Measurements from ENCODE around the gene PAK2. TPM values are rescaled to one million over a fixed set of nuclear protein-coding genes. Genes with fewer than 3 reads are reported as not detected.
A peak's percentile ranks its signal among the peaks of the same experiment; 100 is the strongest.

Gene PAK2
- polyA plus RNA-seq, 4 donors = 22.9 to 41.9 (median 24.5) TPM

DNA sequence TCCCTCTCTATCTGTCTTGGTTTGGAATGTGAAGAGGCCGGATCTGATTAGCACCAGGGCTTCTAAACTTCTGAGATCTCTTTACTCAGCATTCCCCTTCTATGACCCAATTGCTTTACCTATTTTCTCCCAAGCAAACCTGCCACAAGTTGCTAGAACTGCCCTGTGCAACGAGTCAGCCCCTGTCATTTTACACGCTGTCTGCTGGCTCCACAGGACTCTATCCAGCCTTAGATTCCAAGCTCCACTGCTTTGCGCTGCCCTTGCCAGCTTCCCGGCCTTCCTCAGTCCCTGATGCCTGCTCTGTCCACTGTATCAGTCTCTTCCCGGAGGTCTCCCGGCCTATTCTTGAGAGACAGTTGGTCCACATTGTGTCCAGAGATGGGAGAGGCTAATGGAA is 39.9 kb upstream of the PAK2 start:
- DNase-seq = no peak
- H3K4me3 ChIP-seq (ENCODE audit: low read depth in 1 of 3, low read length in 3 of 3) = no peak overlapping the region
- no peaks in the 10 kb centered on the region for H3K36me3 ChIP-seq (ENCODE audit: control insufficient read depth in 3 of 3, insufficient read depth in 2 of 3, low read depth in 1 of 3, low read length in 3 of 3)
- H3K9me3 ChIP-seq (ENCODE audit: control insufficient read depth in 2 of 2, insufficient read depth in 1 of 2, low read depth in 1 of 2, low read length in 1 of 2) = no peaks in the 10 kb centered on the region
- 87 to 89% (median 88%) methylated on average over 7 of the region's 7 CpGs for WGBS, 3 donors
- no peak overlapping the region for H3K27ac ChIP-seq (ENCODE audit: low read depth in 1 of 3, low read length in 2 of 3)
- FAIRE-seq = no peak
- no peaks in the 10 kb centered on the region for H3K4me1 ChIP-seq (ENCODE audit: control insufficient read depth in 3 of 3, insufficient read depth in 2 of 3, low read depth in 1 of 3, low read length in 2 of 3)
- no peaks in the 10 kb centered on the region for H3K27me3 ChIP-seq (ENCODE audit: control insufficient read depth in 3 of 3, insufficient read depth in 3 of 3, low read length in 3 of 3)

DNA sequence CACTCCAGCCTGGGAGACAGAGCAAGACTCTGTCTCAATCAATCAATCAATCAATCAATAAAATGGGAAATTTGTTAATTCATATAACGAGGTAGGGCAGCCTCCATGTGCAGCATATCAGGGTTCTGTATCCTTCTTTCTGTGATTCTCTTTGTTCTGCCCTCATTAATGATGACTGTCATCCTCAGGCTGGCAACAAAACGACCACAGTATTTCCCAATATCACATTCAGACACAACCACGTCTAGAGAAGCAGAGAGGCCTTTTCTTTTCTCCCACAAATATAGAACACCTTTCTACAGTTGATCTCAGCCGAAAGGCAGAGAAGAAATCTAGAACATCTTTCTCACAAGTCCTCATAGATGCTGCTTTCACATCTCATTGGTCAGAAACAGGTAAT is 38.9 kb upstream of the PAK2 start:
- peaks cover 0 to under 1% (median 0%) of the 10 kb centered on the region in 3 donors for H3K4me1 ChIP-seq (ENCODE audit: control insufficient read depth in 3 of 3, insufficient read depth in 2 of 3, low read depth in 1 of 3, low read length in 2 of 3)
- 72 to 86% (median 80%) methylated on average over 4 of the region's 4 CpGs for WGBS, 3 donors
- H3K9me3 ChIP-seq (ENCODE audit: control insufficient read depth in 2 of 2, insufficient read depth in 1 of 2, low read depth in 1 of 2, low read length in 1 of 2) = no peaks in the 10 kb centered on the region
- no peak overlapping the region for H3K27ac ChIP-seq (ENCODE audit: low read depth in 1 of 3, low read length in 2 of 3)
- FAIRE-seq = no peak
- H3K36me3 ChIP-seq (ENCODE audit: control insufficient read depth in 3 of 3, insufficient read depth in 2 of 3, low read depth in 1 of 3, low read length in 3 of 3) = no peaks in the 10 kb centered on the region
- H3K4me3 ChIP-seq (ENCODE audit: low read depth in 1 of 3, low read length in 3 of 3) = no peak overlapping the region
- no peak for DNase-seq
- H3K27me3 ChIP-seq (ENCODE audit: control insufficient read depth in 3 of 3, insufficient read depth in 3 of 3, low read length in 3 of 3) = no peaks in the 10 kb centered on the region

DNA sequence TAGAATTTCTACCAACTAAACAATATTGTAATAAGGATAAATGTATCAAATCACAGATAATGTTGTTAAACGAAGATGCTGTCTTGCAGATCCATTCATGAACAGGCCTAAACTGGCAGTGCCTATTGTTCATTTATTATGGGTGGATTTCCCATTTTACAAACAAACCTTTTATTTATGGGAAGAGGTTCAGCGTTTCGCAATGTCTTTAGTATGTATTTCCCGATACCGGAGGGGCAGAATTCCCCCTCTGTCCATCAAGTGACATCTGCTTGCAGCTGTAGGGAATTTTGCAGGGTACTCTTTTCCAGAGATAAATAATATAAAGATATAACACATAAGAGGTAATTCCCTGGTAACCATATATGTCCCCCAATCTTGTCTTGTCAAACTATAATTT is 33.3 kb upstream of the PAK2 start:
- 41 to 66% (median 62%) methylated on average over 5 of the region's 5 CpGs for WGBS, 3 donors
- FAIRE-seq = no peak
- H3K27ac ChIP-seq (ENCODE audit: low read depth in 1 of 3, low read length in 2 of 3) = no peak overlapping the region

DNA sequence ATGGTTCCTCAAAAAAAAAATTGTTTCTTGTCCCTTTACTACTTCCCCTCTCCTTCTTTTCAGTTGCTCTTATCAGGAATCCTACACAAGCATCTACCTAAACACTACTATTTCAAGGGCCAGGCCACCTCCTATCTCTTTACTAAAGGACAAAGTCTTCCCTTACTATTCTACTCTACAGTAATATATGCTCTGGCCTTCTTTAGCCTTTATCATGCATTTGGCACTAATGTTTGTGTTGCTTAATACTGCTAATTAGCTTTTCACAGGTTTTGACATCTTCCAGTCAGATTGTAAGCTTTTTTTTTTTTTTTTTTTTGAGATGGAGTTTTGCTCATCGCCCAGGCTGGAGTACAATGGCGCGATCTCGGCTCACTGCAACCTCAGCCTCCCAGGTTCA is 32.9 kb upstream of the PAK2 start:
- Histone ChIP-seq H3K36me3 (ENCODE audit: control insufficient read depth in 3 of 3, insufficient read depth in 2 of 3, low read depth in 1 of 3, low read length in 3 of 3) (no peaks in the 10 kb centered on the region), H3K9me3 (ENCODE audit: control insufficient read depth in 2 of 2, insufficient read depth in 1 of 2, low read depth in 1 of 2, low read length in 1 of 2) (no peaks in the 10 kb centered on the region), H3K27me3 (ENCODE audit: control insufficient read depth in 3 of 3, insufficient read depth in 3 of 3, low read length in 3 of 3) (no peaks in the 10 kb centered on the region), H3K27ac (ENCODE audit: low read depth in 1 of 3, low read length in 2 of 3) (no peak overlapping the region), H3K4me1 (ENCODE audit: control insufficient read depth in 3 of 3, insufficient read depth in 2 of 3, low read depth in 1 of 3, low read length in 2 of 3) (peaks cover 0 to 9% (median 0%) of the 10 kb centered on the region in 3 donors), H3K4me3 (ENCODE audit: low read depth in 1 of 3, low read length in 3 of 3) (no peak overlapping the region)
- DNase-seq (peak; percentile 39 to 57), FAIRE-seq (no peak)
- 96 to 100% (median 98%) methylated on average over 4 of the region's 4 CpGs for WGBS, 3 donors

More for the DNA sequence above, 33.3 kb upstream of the PAK2 start:
- Histone ChIP-seq H3K36me3 (ENCODE audit: control insufficient read depth in 3 of 3, insufficient read depth in 2 of 3, low read depth in 1 of 3, low read length in 3 of 3) (no peaks in the 10 kb centered on the region), H3K4me3 (ENCODE audit: low read depth in 1 of 3, low read length in 3 of 3) (no peak overlapping the region), H3K27me3 (ENCODE audit: control insufficient read depth in 3 of 3, insufficient read depth in 3 of 3, low read length in 3 of 3) (no peaks in the 10 kb centered on the region), H3K4me1 (ENCODE audit: control insufficient read depth in 3 of 3, insufficient read depth in 2 of 3, low read depth in 1 of 3, low read length in 2 of 3) (peaks cover 0 to 6% (median 0%) of the 10 kb centered on the region in 3 donors), H3K9me3 (ENCODE audit: control insufficient read depth in 2 of 2, insufficient read depth in 1 of 2, low read depth in 1 of 2, low read length in 1 of 2) (no peaks in the 10 kb centered on the region)
- DNase-seq = no peak

DNA sequence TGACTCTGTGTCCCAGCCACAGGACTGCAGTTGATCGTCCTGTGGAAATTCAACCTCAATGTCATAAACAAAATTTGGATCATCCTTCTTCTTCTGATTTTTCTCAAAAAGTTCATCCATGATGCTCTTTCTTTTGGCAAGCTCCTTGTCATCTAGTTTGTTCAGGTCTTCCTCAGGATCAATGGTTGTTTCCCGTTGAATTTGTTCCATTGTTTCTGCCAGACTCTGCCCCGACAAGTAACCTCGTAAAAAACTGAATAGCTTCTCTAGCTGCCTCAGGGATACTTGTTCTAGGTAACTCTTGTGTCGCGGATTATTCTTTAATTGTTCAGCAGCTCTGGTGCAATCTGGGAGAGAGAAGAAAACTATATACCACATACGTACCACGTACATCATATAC is 32.1 kb upstream of the PAK2 start:
- Histone ChIP-seq H3K36me3 (ENCODE audit: control insufficient read depth in 3 of 3, insufficient read depth in 2 of 3, low read depth in 1 of 3, low read length in 3 of 3) (no peaks in the 10 kb centered on the region), H3K27ac (ENCODE audit: low read depth in 1 of 3, low read length in 2 of 3) (no peak overlapping the region), H3K9me3 (ENCODE audit: control insufficient read depth in 2 of 2, insufficient read depth in 1 of 2, low read depth in 1 of 2, low read length in 1 of 2) (no peaks in the 10 kb centered on the region), H3K27me3 (ENCODE audit: control insufficient read depth in 3 of 3, insufficient read depth in 3 of 3, low read length in 3 of 3) (no peaks in the 10 kb centered on the region), H3K4me3 (ENCODE audit: low read depth in 1 of 3, low read length in 3 of 3) (no peak overlapping the region), H3K4me1 (ENCODE audit: control insufficient read depth in 3 of 3, insufficient read depth in 2 of 3, low read depth in 1 of 3, low read length in 2 of 3) (peaks cover 0 to 9% (median 0%) of the 10 kb centered on the region in 3 donors)
- 91 to 93% (median 92%) methylated on average over 8 of the region's 8 CpGs for WGBS, 3 donors
- no peak for DNase-seq
- FAIRE-seq = no peak

DNA sequence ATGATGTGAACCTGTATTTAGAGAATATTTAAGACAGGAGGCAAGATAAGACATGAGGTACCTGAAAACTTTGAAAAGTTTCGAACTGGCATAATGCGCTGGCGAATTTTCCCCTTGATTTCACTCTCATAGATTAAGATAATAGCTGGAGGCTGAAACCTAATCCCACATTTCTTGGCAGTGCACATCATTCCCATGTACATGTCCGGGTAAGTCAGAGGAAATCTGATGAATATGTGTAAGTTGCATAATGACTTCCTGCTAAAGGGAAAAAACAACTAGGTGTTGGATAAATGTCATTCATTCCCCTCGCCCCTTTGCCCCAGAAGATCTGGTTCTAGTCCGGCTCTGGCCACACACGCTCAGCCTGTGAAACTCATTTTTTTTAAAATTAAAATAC is 31.2 kb upstream of the PAK2 start:
- H3K27ac ChIP-seq (ENCODE audit: low read depth in 1 of 3, low read length in 2 of 3) = no peak overlapping the region
- no peak for FAIRE-seq
- H3K9me3 ChIP-seq (ENCODE audit: control insufficient read depth in 2 of 2, insufficient read depth in 1 of 2, low read depth in 1 of 2, low read length in 1 of 2) = no peaks in the 10 kb centered on the region
- no peak for DNase-seq
- H3K27me3 ChIP-seq (ENCODE audit: control insufficient read depth in 3 of 3, insufficient read depth in 3 of 3, low read length in 3 of 3) = no peaks in the 10 kb centered on the region
- no peak overlapping the region for H3K4me3 ChIP-seq (ENCODE audit: low read depth in 1 of 3, low read length in 3 of 3)
- no peaks in the 10 kb centered on the region for H3K36me3 ChIP-seq (ENCODE audit: control insufficient read depth in 3 of 3, insufficient read depth in 2 of 3, low read depth in 1 of 3, low read length in 3 of 3)
- 85 to 86% (median 85%) methylated on average over 7 of the region's 7 CpGs for WGBS, 3 donors
- peaks cover 0 to 9% (median under 1%) of the 10 kb centered on the region in 3 donors for H3K4me1 ChIP-seq (ENCODE audit: control insufficient read depth in 3 of 3, insufficient read depth in 2 of 3, low read depth in 1 of 3, low read length in 2 of 3)

DNA sequence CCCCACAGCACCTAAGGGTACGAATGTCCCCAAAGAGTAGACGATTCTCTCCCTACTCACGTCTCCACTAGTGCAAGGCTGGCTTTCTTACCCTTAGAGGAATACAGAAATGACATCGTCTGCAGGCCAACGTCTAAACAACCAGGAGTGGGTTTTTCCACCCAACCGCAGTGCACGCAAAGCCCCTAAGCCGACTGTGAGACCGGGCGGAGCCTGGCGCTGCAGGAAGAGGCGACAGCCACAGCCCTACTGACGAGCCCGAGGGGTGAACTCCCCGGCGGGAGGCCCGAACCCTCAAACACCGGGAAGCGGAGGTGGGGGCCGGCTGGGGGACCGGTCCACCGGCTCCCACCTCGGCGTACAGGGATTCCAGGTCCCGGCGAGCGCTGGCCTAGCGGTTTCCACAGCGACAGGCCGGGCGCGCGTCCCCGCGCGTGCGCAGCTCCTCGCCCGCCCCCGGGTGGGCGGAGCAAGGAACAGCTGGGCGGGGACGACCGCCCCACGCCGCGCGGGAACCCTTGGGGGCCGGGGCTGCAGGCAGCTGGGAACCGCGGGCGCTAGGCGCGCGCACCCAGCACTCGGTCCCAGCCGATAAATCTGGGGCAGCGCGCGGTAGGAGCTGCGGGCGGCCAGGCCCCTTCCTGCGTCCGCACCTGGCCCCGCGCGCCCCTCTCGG is 27.7 kb upstream of the PAK2 start, which contains the start of the genes CEP19 and PIGX:
TSS of gene CEP19 (minus strand) at position 413 of the 676 bp plus-strand sequence. CDS start 3,593 bp downstream, outside the sequence.
TSS of gene PIGX (plus strand) at position 540 of the 676 bp plus-strand sequence.
- no peak for FAIRE-seq
- WGBS, 3 donors = 0 to 1% (median 0%) methylated on average over 53 to 68 of the region's 68 CpGs

DNA sequence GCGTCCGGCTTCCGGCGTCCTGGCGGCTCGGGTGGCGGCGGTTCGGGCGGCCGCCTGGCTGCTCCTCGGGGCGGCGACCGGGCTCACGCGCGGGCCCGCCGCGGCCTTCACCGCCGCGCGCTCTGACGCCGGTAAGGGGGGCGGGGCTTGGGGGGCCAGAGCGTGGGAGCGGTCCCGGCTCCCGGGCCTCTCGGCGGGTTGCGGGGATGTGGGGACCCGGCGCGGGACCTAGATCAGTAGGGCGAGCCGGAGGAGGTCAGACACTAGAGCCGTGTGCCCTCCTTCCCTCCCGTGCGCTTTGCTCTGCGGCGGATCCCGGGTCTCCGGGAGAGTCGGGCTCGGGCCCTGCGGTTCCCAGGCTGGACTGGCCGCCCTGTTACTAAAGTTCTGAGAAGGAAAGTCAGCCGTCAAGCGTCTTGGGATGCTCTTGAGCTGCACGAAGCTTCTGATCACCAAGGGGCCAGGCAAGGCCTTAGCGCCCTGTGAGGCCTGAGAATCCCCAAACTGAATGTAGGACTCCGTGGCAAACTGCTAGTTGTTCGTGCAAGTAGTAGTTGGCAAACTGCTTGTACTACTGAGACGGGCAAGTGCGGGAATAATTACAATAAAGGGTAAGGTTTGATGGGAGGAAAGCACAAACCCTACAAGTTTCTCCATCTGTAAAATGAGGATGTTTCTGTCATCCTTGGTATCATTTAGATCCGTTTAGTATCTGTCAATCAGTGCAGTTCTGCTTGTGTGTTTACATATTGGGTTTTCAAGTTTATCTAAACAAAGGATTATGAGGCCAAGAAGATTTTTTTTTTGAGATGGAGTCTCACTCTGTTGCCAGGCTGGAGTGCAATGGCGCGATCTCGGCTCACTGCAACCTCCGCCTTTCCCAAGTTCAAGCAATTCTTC is 26.9 kb upstream of the PAK2 start:
- Histone ChIP-seq H3K9me3 (ENCODE audit: control insufficient read depth in 2 of 2, insufficient read depth in 1 of 2, low read depth in 1 of 2, low read length in 1 of 2) (no peaks in the 10 kb centered on the region), H3K4me1 (ENCODE audit: control insufficient read depth in 3 of 3, insufficient read depth in 2 of 3, low read depth in 1 of 3, low read length in 2 of 3) (peaks cover 0 to 6% (median 3%) of the 10 kb centered on the region in 3 donors), H3K36me3 (ENCODE audit: control insufficient read depth in 3 of 3, insufficient read depth in 2 of 3, low read depth in 1 of 3, low read length in 3 of 3) (peaks cover 0 to 2% (median 0%) of the 10 kb centered on the region in 3 donors), H3K4me3 (ENCODE audit: low read depth in 1 of 3, low read length in 3 of 3) (peak overlapping the region; percentile 63 to 93 (median 64)), H3K27ac (ENCODE audit: low read depth in 1 of 3, low read length in 2 of 3) (peak overlapping the region; percentile 92 to 93 (median 93)), H3K27me3 (ENCODE audit: control insufficient read depth in 3 of 3, insufficient read depth in 3 of 3, low read length in 3 of 3) (no peaks in the 10 kb centered on the region)
- no peak for FAIRE-seq
- WGBS, 3 donors = 5% methylated on average over 56 to 64 of the region's 64 CpGs
- DNase-seq = peak in 1 of 2 donors; percentile 67

More for the DNA sequence above, 27.7 kb upstream of the PAK2 start, which contains the start of the genes CEP19 and PIGX:
- peaks cover 0 to 6% (median 3%) of the 10 kb centered on the region in 3 donors for H3K4me1 ChIP-seq (ENCODE audit: control insufficient read depth in 3 of 3, insufficient read depth in 2 of 3, low read depth in 1 of 3, low read length in 2 of 3)
- H3K9me3 ChIP-seq (ENCODE audit: control insufficient read depth in 2 of 2, insufficient read depth in 1 of 2, low read depth in 1 of 2, low read length in 1 of 2) = no peaks in the 10 kb centered on the region
- H3K4me3 ChIP-seq (ENCODE audit: low read depth in 1 of 3, low read length in 3 of 3) = peak within 1 kb of the TSS; percentile 63 to 93 (median 64)
- peak; percentile 85 to 96 for DNase-seq
- no peaks in the 10 kb centered on the region for H3K27me3 ChIP-seq (ENCODE audit: control insufficient read depth in 3 of 3, insufficient read depth in 3 of 3, low read length in 3 of 3)
- H3K36me3 ChIP-seq (ENCODE audit: control insufficient read depth in 3 of 3, insufficient read depth in 2 of 3, low read depth in 1 of 3, low read length in 3 of 3) = peaks cover 0 to 2% (median 0%) of the 10 kb centered on the region in 3 donors
- H3K27ac ChIP-seq (ENCODE audit: low read depth in 1 of 3, low read length in 2 of 3) = peak within 1 kb of the TSS; percentile 92 to 93 (median 93)
